GM12801 (cell line): Measurements from ENCODE around the gene NGDN.

ENCODE experiments used
- TF ChIP-seq, protein P1 (sequence below): IDR thresholded peaks from one replicate; pipeline ENCODE4 v1.5.1; 2011; ENCODE audit warnings: control low read depth; ENCODE audit not compliant: insufficient read length; ENCODE audit errors: extremely low read depth

The NGDN gene, protein sequence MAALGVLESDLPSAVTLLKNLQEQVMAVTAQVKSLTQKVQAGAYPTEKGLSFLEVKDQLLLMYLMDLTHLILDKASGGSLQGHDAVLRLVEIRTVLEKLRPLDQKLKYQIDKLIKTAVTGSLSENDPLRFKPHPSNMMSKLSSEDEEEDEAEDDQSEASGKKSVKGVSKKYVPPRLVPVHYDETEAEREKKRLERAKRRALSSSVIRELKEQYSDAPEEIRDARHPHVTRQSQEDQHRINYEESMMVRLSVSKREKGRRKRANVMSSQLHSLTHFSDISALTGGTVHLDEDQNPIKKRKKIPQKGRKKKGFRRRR

DNA sequence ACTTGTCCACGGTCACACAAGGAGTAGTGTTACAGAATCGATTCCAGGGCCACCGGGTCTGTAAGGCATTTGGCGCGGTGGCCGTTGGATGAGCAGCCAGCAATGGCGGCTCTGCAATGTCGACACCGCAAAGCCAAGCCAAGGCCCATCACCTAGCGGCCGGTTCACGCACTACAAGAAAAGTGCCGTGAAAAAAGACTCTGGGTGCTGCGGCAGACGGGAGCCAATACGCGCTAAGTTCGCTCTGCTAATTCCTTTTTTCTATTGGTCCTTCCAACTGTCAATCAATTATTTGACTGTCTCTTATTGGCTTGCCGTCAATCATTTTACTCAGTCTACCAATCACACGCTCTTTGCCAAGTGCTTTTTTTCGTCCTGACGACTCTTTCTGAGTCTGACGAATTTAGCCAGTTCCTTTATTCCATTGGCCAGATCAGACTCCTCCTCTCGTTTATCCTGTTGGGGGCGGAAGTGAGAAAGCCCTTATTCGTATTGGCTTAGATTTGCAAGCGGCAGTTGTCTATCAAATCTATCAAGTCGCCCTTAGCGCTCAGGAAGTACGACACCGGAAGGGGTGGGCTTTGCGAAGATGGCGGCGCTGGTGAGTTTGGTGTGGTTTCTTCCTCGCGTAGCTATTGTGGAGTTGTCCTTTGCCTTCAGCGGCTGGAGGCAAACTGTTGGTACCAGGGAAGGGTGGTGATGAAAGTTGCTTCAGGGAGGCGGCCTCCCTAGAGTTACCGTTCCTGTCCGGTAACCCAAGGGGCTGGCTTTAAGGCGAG, at the start of gene NGDN:
TSS of gene NGDN (plus strand) at position 577 of the 779 bp plus-strand sequence. CDS start at position 590, 13 bp downstream.
- TF ChIP-seq, protein P1, sequence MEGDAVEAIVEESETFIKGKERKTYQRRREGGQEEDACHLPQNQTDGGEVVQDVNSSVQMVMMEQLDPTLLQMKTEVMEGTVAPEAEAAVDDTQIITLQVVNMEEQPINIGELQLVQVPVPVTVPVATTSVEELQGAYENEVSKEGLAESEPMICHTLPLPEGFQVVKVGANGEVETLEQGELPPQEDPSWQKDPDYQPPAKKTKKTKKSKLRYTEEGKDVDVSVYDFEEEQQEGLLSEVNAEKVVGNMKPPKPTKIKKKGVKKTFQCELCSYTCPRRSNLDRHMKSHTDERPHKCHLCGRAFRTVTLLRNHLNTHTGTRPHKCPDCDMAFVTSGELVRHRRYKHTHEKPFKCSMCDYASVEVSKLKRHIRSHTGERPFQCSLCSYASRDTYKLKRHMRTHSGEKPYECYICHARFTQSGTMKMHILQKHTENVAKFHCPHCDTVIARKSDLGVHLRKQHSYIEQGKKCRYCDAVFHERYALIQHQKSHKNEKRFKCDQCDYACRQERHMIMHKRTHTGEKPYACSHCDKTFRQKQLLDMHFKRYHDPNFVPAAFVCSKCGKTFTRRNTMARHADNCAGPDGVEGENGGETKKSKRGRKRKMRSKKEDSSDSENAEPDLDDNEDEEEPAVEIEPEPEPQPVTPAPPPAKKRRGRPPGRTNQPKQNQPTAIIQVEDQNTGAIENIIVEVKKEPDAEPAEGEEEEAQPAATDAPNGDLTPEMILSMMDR = no peak

DNA sequence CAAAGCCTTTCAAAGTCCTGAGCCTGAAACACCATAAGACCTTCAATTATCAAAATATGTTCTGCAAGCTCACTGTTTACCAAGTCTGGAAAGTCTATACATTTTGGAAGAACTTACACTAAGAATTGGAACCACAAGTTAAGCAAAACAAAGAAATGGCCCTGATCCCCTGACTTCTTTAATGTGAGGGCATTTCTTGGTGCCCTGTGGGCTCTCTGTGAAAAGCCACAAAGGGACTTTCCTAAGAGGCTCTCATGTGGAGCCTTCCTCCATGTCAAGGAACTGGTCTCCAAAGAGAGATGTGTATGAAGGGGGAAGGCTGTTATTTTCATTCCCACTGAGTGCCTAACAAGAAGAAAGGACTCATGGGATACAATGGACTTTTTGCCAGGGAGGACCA, 47.9 kb upstream of the NGDN start:
- TF ChIP-seq, protein P1 = no peak

DNA sequence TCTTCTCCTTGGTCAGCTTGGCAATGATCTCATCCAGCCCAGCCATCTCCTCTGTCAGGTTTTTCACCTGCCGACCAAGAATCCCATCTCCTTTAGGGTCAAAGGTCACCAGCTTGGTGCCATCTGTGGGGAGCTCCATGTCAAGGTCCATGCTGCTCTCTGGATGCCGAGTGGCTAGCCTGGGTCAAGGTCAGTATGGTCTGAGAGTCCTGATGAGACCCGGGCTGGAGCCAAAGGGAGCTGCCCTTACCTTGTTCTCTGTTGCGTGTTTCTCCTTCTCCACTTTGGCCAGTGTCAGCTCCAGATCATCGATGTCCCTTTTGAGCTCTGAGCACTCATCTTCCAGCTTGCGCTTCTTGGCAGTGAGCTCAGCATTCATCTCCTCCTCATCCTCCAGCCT, 45.8 kb upstream of the NGDN start:
- TF ChIP-seq, protein P1 = no peak

DNA sequence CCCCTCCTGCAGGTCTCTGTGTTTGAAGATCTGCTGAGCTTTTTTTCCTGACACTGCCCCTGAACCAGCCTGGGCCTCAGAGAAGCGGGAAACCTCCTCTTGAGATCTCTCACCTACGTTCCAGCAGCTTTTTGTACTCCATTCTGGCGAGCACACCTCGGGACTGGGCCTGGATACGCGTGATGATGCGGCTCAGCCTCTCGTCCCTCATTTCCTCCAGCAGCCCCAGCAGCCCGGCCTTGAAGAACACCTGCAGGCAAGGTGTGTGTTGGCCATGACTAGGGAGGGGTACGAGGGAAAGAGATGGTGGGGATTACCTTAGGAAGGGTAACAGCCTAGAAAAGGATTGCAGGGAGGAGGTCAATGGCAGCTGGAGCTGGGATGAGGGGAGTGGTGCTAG, 44.3 kb upstream of the NGDN start:
- TF ChIP-seq, protein P1 = no peak

DNA sequence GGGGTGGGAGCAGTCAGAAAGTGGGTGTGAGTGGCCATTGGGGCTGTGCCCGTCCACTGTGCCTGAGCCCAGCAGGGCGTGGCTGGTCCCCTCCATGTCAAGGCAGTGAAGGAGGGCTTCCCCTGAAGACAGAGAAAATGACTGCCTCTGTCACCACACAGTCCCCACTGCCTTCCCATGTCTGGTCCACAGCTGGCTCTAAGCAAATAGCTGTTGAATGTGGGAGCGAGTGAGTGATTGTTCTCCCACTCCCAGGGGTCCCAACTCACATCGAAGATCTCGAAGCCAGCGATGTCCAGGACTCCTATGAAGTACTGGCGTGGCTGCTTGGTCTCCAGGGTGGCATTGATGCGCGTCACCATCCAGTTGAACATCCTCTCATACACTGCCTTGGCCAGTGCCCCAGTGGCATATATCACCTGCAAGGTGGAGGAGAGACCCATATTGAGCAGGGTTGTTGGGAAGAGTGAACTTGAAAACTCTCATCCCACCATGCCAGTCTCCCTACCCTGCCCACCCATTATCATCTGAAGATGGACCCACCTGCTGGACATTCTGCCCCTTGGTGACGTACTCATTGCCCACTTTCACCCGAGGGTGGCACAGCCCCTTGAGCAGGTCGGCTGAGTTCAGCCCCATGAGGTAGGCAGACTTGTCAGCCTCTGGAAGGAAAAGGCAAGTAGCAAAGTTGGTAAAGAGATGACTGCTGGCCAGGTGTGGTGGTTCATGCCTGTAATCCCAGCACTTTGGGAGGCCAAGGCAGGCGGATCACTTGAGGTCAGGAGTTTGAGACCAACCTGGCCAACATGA, 40.6 kb upstream of the NGDN start:
- TF ChIP-seq, protein P1 = no peak

DNA sequence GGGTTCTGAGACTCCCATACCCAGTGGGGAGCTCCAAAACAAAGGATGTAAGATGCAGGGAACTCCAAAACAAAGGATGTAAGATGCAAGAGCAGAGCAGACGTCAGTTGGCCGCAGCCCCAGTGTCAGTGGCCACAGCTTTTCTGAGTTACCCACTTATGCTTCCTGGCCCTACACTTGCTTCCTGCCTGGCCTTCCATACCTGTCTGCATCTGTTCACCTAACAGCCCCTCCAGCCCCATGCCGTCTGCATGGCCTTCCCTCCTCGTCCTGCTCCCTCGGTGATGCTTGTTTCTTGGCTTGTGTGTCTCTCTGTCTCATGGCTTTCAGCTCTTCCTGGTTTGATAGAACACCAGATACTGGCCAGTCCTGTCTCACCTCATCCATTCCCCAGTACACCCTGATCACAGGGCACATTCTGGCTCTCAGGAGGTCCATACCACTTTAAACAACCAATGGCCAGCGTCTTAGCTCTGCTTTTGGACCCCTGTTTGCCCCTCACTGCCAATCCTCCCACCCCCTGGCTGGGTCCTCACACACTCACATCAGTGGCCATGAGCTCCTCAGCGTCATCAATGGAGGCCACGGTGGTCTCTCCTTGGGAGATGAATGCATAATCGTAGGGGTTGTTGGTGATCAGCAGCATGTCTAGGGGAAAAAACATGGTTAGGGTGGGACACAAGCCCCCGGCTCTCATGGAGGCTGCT, 39.3 kb upstream of the NGDN start:
- TF ChIP-seq, protein P1 = no peak

DNA sequence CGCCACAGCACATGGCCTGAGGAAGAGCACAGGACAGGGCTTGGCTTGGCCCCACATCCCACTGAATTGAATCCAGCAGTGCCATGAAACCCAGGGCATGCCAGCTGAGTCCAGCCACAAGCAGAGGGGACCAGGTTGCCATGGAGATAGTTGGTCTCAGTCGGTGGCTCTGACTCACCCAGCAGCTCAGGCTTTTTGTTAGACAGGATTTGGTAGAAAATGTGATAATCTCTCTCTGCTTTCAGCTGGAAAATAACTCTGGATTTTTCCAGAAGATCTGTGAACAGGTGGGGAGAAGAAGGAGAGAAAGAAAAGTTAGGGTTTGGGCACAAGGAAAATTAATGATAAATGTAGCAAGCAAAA, 38.8 kb upstream of the NGDN start:
- TF ChIP-seq, protein P1 = no peak
